ENCODE measurements around the gene TEX264.

The TEX264 gene

GRCh38 chr3:51659942-51660341 is 11.1 kb upstream of the TEX264 start:
- TF ChIP-seq CEBPB (IDR thresholded peaks at IDR 0.05) = no peak
- TF ChIP-seq MAX (IDR thresholded peaks at IDR 0.05) = no peak
- no peak for TF ChIP-seq ZBTB7A (IDR thresholded peaks at IDR 0.05; ENCODE audit: low read depth)
- TF ChIP-seq EGR1 (IDR thresholded peaks at IDR 0.05) = no peak
- no peak for TF ChIP-seq USF1 (IDR thresholded peaks at IDR 0.05)
- TF ChIP-seq FOXM1 (IDR thresholded peaks at IDR 0.05; ENCODE audit: borderline replicate concordance, low read depth) = no peak
- no peak for TF ChIP-seq TAF1 (IDR thresholded peaks at IDR 0.05; ENCODE audit: low read depth)
- TF ChIP-seq CREB1 (IDR thresholded peaks at IDR 0.05; ENCODE audit: low read depth) = no peak
- no peak for TF ChIP-seq YY1 (IDR thresholded peaks at IDR 0.05; ENCODE audit: low read depth)
- no peak for TF ChIP-seq REST (IDR thresholded peaks at IDR 0.05; ENCODE audit: low read depth)
- TF ChIP-seq NFIC (IDR thresholded peaks at IDR 0.05) = no peak
- no peak for TF ChIP-seq TCF12 (IDR thresholded peaks at IDR 0.05; ENCODE audit: low read depth)
- no peak for TF ChIP-seq TEAD4 (IDR thresholded peaks at IDR 0.05)
- no peak for TF ChIP-seq EP300 (IDR thresholded peaks at IDR 0.05; ENCODE audit: borderline replicate concordance)
- no peak for TF ChIP-seq RAD21 (IDR thresholded peaks at IDR 0.05; ENCODE audit: low read depth)

- no peak for TF ChIP-seq TCF12 (IDR thresholded peaks at IDR 0.05; ENCODE audit: low read depth)
- no peak for TF ChIP-seq TEAD4 (IDR thresholded peaks at IDR 0.05)
- no peak for TF ChIP-seq EP300 (IDR thresholded peaks at IDR 0.05; ENCODE audit: borderline replicate concordance)
- TF ChIP-seq ZBTB7A (IDR thresholded peaks at IDR 0.05; ENCODE audit: low read depth) = no peak
- no peak for TF ChIP-seq EGR1 (IDR thresholded peaks at IDR 0.05)
- TF ChIP-seq REST (IDR thresholded peaks at IDR 0.05; ENCODE audit: low read depth) = no peak
- no peak for TF ChIP-seq FOXM1 (IDR thresholded peaks at IDR 0.05; ENCODE audit: borderline replicate concordance, low read depth)
- no peak for TF ChIP-seq TAF1 (IDR thresholded peaks at IDR 0.05; ENCODE audit: low read depth)
- no peak for TF ChIP-seq YY1 (IDR thresholded peaks at IDR 0.05; ENCODE audit: low read depth)
- TF ChIP-seq MAX (IDR thresholded peaks at IDR 0.05) = no peak
- TF ChIP-seq USF1 (IDR thresholded peaks at IDR 0.05) = no peak
- TF ChIP-seq CEBPB (IDR thresholded peaks at IDR 0.05) = no peak
- TF ChIP-seq CREB1 (IDR thresholded peaks at IDR 0.05; ENCODE audit: low read depth) = no peak
- TF ChIP-seq NFIC (IDR thresholded peaks at IDR 0.05) = no peak
- no peak for TF ChIP-seq RAD21 (IDR thresholded peaks at IDR 0.05; ENCODE audit: low read depth)
Measured at GRCh38 chr3:51662456-51662855, 8.6 kb upstream of the TEX264 start.

- TF ChIP-seq TCF12 (IDR thresholded peaks at IDR 0.05; ENCODE audit: low read depth) = no peak
- no peak for TF ChIP-seq CEBPB (IDR thresholded peaks at IDR 0.05)
- TF ChIP-seq ZBTB7A (IDR thresholded peaks at IDR 0.05; ENCODE audit: low read depth) = no peak
- no peak for TF ChIP-seq TAF1 (IDR thresholded peaks at IDR 0.05; ENCODE audit: low read depth)
- TF ChIP-seq NFIC (IDR thresholded peaks at IDR 0.05) = no peak
- TF ChIP-seq REST (IDR thresholded peaks at IDR 0.05; ENCODE audit: low read depth) = no peak
- no peak for TF ChIP-seq YY1 (IDR thresholded peaks at IDR 0.05; ENCODE audit: low read depth)
- no peak for TF ChIP-seq CREB1 (IDR thresholded peaks at IDR 0.05; ENCODE audit: low read depth)
Measured at GRCh38 chr3:51668756-51669155, 2.3 kb upstream of the TEX264 start.

GRCh38 chr3:51669241-51670052 is 1.6 kb upstream of the TEX264 start:
- TF ChIP-seq RAD21 (IDR thresholded peaks at IDR 0.05; ENCODE audit: low read depth) (peak; percentile 84), USF1 (IDR thresholded peaks at IDR 0.05) (no peak), NFIC (IDR thresholded peaks at IDR 0.05) (no peak), CREB1 (IDR thresholded peaks at IDR 0.05; ENCODE audit: low read depth) (no peak), EP300 (IDR thresholded peaks at IDR 0.05; ENCODE audit: borderline replicate concordance) (no peak), MAX (IDR thresholded peaks at IDR 0.05) (peak; percentile 84), TCF12 (IDR thresholded peaks at IDR 0.05; ENCODE audit: low read depth) (no peak), FOXM1 (IDR thresholded peaks at IDR 0.05; ENCODE audit: borderline replicate concordance, low read depth) (no peak), TAF1 (IDR thresholded peaks at IDR 0.05; ENCODE audit: low read depth) (no peak), CEBPB (IDR thresholded peaks at IDR 0.05) (0 out of 2 replicates have a peak, but pooled peaks have one; percentile 12), ZBTB7A (IDR thresholded peaks at IDR 0.05; ENCODE audit: low read depth) (no peak), TEAD4 (IDR thresholded peaks at IDR 0.05) (peak; percentile 53), REST (IDR thresholded peaks at IDR 0.05; ENCODE audit: low read depth) (no peak), YY1 (IDR thresholded peaks at IDR 0.05; ENCODE audit: low read depth) (no peak), EGR1 (IDR thresholded peaks at IDR 0.05) (no peak)

Data from Ishikawa (cell line).